GM10847 (cell line): Measurements from ENCODE around the gene CENPX.

Experiments used
- POLR2A ChIP-seq: IDR thresholded peaks from 2 replicates; pipeline ENCODE4 v1.6.1; 2011; ENCODE audit not compliant: insufficient read length; ENCODE audit errors: extremely low read depth

The CENPX gene

DNA sequence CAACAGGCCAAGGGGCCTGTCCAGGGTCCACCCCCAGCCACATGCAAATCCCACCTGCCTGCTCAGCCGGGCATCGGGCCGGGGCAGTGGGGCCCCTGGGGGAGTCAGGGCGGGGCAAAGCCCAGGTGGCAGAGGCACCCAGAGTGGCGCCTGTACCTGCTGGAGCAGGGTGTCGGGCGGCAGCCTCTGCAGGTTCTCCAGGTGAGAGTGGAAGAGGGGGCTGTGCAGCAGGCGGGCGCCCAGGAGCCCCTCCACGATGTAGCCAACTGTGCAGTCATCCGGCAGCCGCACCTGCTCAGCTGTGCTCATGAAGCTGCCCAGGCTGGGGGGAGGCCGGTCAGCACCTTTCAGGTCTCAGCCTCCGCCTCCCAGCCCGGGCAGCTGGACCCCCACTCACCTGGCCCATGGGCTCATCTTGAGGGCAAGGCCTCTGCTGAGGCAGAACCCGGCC lies 26.9 kb upstream of the CENPX start:
- no peak for TF ChIP-seq POLR2A

DNA sequence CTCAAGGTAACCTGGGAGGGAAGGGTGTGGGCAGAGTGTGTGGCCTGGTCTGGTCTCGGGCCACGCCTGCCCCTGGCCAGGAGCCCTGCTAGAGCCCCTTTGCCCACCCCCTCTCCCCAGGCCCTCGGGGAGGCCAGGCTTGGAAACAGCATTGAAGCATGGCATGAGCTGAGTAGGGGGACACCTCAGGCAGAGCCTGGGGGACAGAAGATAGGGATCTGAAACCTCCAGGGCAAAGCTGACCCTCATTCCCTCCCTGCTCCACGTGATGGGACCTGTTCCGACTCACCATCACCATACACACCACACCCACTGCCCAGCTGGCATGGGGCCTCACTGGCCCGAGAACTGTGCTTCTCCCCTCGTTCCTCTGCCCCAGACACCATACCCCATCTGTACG lies 26.4 kb upstream of the CENPX start:
- no peak for TF ChIP-seq POLR2A

DNA sequence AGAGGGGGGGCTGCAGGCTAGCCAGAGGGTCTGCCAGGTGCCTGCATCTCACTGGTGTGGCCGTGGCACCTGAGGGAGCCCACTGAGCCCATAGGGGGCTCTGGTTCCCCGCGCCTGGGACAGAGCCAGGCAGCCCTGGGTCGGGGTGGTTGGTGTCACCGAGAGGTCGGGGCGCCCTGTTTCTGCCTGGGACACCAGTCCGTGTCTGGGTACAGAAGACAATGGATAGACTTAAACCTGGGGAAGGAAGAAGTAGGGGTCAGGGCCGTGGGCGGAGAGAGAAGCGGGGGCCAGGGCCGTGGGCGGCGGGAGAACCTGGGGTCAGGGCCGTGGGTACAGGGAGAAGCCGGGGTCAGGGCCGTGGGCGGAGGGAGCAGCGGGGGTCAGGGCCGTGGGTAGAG lies 25.9 kb upstream of the CENPX start:
- TF ChIP-seq POLR2A, result no peak

DNA sequence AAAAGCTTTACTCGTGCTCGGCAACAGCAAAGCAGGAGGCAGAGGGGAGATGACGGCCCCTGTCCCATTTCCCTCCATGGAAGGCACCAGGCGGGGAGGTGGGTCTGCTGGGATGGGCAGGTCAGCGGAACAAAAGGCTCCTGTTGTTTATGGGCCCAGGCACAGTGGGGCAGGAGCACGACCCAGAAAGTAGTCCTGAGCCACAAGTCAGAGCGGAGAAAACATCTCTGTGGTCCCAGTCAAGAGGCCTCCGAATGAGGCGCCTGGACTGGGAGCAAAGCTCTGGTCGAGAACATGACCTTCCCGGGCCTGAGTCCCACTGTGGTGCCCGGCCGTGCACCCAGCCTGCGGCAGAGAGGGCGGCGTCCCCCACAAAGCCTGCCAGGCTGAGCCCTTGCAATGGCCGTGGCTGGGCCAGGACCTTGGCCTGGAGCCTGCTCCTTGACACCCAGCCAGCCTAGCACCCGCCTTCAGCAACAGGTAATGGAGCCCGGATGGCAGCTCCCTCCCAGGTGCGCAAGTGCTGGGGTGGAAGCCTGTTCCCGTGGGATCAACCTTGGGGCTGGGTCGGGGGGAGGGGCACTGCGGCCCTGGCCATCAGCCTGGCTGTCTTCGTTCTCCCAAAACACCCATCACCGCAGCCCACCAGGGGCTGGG lies 25.4 kb upstream of the CENPX start:
- TF ChIP-seq POLR2A, result no peak

DNA sequence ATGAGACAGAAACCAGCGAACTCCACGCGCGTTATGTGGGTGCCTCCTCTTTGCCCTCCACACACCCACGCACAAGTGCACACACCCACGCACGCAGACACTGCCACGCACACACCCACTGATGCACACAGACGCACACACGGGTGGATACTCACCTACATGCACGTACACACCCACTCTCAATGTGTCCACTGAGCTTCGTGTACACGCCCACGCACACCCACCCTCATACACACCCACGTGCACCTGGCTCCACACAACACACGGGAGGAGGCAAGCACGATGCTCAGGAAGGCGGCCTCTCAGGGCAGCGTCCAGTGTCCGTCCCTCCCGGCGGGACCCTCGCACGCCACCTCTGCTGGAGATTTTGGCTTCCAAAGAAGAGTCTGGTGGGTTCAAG lies 24.7 kb upstream of the CENPX start:
- TF ChIP-seq POLR2A, result no peak

DNA sequence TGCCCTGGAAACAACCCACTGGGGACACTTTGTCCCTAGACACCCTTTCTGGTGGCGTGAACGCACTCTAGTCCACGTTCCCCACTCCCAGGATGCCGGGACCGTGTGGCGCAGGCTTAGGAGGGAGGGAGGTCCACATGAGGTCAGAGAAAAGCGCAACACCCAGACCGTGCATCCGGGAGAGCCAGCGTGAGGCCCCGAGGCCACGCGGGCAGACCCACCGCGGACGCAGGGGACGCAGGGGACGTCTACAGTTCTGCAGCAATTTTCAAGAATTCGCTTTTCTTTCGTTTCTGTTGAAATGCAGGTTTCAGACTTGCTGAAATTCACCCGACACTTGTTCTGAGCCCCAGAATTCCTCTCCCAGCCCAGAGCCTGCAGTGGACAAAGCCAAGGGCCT lies 24.2 kb upstream of the CENPX start:
- TF ChIP-seq POLR2A, result no peak

DNA sequence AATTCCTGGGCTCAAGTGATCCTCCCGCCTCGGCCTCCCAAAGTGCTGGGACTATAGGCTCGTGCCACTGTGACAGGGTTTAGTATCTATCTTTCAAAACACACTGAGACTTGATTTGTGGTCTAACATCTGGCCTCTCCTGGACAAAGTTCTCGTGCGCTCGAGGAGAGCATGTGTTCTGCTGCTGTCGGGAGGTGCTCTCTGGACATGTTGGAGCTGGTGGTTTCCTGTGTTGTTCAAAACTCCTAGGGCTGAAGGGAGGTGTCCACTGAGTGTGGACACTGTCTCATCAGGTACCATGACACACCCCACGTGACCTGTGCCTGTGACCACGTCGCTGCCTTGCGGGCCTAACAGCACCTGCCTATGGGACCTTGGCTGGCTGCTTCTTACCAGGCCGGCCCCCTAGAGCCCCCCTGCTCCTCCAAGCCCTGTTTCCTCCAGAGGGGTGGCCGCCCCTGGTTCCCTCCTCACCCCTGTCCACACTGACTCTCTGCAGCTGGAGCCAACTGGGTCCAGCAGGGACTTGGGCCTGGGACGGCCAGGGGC lies 23.3 kb upstream of the CENPX start:
- TF ChIP-seq POLR2A, result no peak

DNA sequence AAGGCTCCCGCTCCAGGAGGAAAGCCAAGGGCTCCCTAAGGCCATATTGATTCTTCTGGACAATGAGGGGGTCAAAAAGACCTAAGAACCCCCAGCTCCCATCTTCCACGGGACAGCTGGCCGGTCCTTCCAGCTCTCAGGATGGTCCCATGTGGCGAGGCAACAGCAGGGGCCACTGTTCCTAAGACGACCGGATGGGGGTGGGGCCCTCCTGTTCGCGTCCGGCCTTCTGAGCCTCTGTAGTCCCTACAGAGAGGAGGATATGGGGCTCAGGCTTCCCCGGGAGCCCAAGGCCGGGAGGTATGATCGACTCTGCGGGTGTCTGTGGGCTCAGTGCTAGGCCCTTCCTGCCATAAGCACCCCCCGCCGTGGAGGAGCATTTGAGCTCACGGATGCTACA lies 20.8 kb upstream of the CENPX start:
- no peak for TF ChIP-seq POLR2A

DNA sequence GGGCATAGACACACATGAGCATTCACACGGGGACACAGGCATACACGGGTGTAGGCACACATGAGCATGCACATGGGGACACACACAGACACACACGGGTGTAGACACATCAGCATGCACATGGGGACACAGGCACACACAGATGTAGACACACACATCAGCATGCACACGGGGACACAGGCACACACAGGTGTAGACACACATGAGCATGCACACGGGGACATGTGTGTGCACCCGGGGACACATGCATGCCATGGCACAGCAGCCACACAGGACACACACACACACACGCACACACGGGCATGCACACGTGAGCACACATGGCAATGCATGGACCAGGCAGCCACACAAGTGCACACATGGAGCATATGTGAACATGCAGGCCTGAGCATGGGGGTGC lies 20.0 kb upstream of the CENPX start:
- TF ChIP-seq POLR2A, result no peak

DNA sequence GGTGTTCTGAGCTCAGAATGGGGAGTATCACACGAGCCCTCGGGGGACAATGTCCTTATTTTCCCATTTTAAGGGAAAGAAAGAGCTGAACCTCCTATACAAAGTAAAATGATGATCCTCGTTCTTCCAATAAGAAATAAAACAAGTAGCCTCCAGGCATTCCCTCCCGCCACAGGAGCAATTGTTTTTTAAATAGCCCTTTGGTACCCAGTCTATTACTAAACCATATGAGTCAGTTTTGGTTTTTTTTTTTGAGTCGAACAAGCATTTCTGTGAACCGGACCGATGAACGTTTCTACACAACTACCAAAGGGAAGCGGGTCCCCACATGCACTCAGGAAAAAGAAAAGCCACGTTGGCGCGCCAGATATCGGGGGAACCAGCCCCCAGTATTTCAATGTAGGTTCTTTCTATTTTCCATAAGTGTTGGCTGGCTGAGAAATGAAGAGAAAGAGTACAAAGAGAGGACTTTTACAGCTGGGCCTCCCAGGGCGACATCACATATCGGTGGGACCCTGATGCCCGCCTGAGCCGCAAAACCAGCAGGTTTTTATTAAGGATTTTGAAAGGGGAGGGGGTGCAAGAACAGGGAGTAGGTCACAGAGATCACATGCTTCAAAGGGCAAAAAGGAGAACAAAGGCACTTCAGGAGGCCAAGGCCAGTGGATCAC lies 18.6 kb upstream of the CENPX start:
- no peak for TF ChIP-seq POLR2A

DNA sequence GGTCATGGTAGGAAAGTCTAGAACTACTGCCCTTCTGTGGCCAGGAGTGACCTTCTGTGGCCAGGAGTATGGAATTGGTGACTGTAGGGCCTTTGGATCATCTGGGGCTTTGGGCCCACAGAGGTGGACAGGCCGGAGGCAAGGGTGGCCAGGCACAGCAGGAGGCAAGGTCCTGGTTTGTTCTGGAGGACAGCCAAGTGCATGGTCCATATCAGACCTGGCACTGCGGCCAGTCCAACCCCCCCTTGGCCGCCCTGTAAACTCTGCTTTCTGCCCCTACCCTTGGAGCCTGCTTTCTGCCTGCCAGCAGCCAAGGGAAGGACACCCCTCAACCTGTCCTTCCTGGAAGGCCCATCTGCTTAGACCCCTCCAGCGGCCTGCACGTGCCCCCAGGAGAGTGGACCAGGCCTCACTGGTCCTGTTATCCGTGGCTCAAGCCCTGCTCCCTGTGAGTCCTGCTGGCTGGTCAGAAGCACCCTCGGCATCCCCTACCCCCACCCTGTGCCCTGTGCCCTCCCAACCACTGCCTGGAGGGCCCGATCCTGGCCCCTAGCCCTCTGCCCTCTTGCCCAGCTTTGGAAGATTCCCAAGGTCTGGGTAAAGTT lies 17.1 kb upstream of the CENPX start:
- TF ChIP-seq POLR2A, result no peak

DNA sequence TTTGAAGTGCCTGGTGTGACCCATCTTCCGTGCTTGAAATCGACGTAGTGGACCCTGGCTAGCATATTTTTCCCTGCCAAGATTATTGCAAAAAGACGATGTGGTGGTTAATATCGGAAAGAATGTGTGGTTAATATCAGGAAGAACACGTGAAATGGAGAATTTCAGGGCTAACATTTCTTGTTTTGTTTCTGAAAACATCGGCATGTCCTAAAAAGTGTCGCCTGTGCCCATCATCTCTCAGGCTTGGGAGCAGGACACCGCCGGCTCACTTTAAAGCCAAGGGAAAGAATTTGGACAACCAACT lies 15.2 kb upstream of the CENPX start:
- no peak for TF ChIP-seq POLR2A

DNA sequence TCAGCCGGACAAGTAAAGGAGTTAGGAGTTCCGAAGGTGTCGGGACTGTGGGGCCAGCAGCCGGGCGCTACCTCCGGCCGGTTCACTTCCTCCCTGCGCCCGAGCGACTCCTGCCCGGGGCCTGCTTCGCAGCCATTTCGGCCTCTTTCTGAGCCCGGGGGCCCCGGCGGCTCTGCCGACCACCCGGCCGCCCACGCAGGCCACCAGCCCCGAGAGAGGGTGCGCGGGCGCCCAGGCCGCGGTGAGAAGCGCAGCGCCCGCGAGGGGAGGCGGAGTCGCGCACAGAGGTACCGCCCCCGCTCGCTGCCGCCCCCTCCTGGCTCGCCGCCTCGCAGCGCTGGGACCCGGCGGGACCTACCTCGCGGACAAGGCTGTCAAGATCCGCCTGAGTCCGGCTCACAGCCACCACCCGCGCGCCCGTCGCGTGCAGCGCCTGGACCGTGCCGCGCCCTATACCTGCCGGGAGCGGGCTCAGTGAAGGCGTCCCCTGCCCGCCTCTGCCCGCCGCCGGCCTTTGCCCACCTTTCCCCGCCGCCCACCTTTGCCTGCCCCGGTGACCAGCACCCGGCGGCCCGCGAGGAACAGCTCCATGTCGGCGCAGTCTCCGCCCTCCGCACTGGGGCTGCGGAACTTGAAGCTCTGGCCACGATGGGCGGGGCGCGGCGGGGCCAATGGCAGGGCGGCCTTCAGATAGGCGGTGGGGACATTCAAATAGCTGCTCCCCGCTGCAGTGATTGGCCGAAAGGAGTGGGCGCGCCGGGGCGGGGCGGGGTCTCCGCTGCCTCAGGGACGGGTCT lies 14.6 kb upstream of the CENPX start, which contains the start of gene DCXR:
TSS of gene DCXR (minus strand) at position 606 of the 797 bp plus-strand sequence. CDS start at position 591, 15 bp downstream.
- peak; percentile 98 for TF ChIP-seq POLR2A

DNA sequence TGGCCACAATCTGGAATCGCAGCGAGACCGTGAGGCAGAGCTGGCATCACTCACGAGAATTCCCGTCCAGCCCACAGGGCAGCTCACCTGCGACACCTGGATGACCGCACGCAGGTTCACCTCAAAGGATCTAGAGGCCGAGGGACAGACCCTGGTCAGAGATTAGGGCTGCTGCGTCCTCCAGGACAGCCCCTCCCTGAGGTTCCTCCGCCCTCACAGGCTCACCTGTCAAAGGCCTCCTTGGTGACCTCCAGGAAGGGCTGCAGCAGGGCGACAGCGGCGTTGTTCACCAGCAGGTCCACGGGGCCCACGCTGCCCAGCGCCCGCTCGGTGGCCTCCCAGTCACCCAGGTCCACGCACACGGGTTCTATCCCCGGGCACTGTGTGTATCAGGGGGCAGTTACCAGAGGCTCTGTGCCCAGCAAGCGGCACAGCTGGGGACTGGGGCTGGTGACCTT lies 14.0 kb upstream of the CENPX start:
- no peak for TF ChIP-seq POLR2A

DNA sequence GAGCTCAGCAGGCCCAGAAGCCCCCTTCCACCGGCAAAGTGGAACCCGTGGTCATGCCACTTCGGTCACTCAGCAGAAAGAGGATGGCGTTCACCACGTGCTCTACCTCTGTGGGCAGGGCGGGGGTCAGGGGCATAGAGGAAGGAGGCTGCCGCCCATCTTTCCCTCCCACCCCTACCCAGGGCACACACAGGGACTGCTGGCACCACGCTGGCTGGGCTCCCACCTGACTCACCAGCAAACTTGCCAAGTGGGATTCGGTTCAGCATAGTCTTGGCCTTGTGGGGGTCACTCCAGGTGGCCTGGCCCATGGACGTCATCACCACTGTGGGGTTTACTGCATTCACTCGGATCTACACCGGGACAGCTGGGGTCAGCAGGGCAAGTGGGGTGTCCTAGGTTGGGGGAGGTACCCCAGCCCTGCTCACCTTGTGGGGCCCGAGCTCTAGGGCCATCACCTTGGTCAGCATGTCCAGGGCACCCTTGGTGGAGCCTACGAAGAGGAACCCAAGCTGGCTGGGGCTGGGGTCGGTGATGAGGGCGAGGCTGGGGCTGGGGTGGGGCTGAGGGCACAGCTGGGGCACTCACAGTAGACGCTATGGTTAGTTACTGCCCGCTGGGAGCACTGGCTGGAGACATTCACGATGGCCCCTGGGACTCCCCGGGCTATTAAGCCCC lies 13.4 kb upstream of the CENPX start:
- TF ChIP-seq POLR2A, result no peak

DNA sequence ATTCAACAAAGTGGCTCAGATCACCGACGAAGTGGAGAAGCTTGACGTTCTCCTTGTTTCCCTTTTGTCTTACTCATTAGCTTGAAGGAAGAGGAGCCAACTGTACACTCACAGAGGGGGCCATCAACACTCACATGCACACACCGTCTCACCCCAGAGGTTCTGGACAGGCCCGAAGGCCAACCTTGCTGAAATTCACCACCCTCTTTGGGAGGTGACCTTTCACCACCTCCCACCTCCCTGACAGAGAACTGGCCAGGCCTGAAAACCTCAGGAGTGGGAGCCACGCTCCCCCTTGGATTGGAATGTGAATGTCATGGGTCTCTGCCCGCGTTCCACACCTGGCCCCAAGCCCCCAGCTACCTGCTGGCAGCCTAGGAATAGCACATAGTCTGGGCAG lies 12.8 kb upstream of the CENPX start:
- no peak for TF ChIP-seq POLR2A
